Measurements from ENCODE around the gene FOSL2.

DNA sequence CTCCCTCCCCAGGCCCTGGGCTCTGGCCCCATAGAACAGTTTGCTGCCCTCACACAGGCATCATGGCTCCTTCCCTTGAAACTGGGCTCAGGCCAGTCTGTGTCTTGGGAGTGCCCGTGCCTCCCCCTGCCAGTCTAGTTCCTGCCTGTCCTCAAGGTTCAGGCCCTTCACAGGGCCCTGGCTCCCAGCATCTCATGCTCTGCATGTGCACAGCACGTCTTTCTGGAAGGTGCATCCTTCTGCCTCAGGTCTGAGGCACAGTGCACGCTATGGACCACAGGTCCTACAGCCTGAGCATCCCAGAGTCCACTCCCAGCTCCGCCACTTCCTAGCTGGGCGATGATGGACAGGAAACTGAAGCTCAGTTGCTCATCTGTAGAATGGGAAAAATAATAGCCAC, 35.6 kb upstream of the FOSL2 start:
- TF ChIP-seq POLR2AphosphoS5 (IDR thresholded peaks at IDR 0.05) (no peak), POLR2A (IDR thresholded peaks at IDR 0.05) (no peak)
- TF ChIP-seq, protein P1, sequence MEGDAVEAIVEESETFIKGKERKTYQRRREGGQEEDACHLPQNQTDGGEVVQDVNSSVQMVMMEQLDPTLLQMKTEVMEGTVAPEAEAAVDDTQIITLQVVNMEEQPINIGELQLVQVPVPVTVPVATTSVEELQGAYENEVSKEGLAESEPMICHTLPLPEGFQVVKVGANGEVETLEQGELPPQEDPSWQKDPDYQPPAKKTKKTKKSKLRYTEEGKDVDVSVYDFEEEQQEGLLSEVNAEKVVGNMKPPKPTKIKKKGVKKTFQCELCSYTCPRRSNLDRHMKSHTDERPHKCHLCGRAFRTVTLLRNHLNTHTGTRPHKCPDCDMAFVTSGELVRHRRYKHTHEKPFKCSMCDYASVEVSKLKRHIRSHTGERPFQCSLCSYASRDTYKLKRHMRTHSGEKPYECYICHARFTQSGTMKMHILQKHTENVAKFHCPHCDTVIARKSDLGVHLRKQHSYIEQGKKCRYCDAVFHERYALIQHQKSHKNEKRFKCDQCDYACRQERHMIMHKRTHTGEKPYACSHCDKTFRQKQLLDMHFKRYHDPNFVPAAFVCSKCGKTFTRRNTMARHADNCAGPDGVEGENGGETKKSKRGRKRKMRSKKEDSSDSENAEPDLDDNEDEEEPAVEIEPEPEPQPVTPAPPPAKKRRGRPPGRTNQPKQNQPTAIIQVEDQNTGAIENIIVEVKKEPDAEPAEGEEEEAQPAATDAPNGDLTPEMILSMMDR (IDR thresholded peaks at IDR 0.05 in 8 of 11, conservative IDR thresholded peaks at IDR 0.05 in 3 of 11): no peak

Measured in spleen (tissue), 7 donors.